Breast epithelium (tissue), 4 donors: ENCODE results near the gene MYOD1. TPM values are rescaled to one million over a fixed set of nuclear protein-coding genes. Genes with fewer than 3 reads are reported as not detected.

Experiments
- DNase-seq, 2 donors: peaks; one replicate each; pipeline ENCODE4 v3.0.0-alpha.2; 2019; ENCODE audit warnings: low spot score in 2 of 2
- H3K27ac ChIP-seq, 2 donors: fragments of 200-600 bp; sonication (generic) in 1 of 2; one replicate each; pipeline ENCODE4 v1.5.1; 2016 to 2019; ENCODE audit warnings: mild to moderate bottlenecking in 1 of 2
- H3K27me3 ChIP-seq, 2 donors: fragments of 200-600 bp; sonication (generic) in 1 of 2; one replicate each; pipeline versions ENCODE4 v1.5.1 to v1.6.0; 2017 to 2019; ENCODE audit warnings: control low read depth in 1 of 2, mild to moderate bottlenecking in 1 of 2
- H3K36me3 ChIP-seq: fragments of 200-600 bp; one replicate; pipeline ENCODE4 v1.5.1; 2019
- H3K4me1 ChIP-seq, 2 donors: fragments of 200-600 bp; sonication (generic); one replicate each; pipeline ENCODE4 v1.5.1; 2016 to 2019; ENCODE audit warnings: control low read depth in 1 of 2
- H3K4me3 ChIP-seq, 3 donors: fragments of 200-600 bp; sonication (generic); 1 replicate in 2 of 3; 2 replicates in 1 of 3; pipeline ENCODE4 v1.5.1; 2016 to 2019; ENCODE audit warnings: mild to moderate bottlenecking in 3 of 3, moderate library complexity in 2 of 3
- H3K9me3 ChIP-seq, 2 donors: fragments of 200-600 bp; sonication (generic) in 1 of 2; one replicate each; pipeline ENCODE4 v1.5.1; 2016 to 2019; ENCODE audit warnings: control low read depth in 1 of 2
- CTCF ChIP-seq, 3 donors: fragments of 450-650 bp; IDR thresholded peaks; one replicate each; pipeline ENCODE4 v1.5.1; 2016 to 2017; ENCODE audit warnings: antibody characterized with exemption in 3 of 3, mild to moderate bottlenecking in 3 of 3, moderate library complexity in 3 of 3
- POLR2A ChIP-seq: fragments of 450-650 bp; IDR thresholded peaks from one replicate; pipeline ENCODE4 v1.6.1; 2016; ENCODE audit warnings: antibody characterized with exemption, mild to moderate bottlenecking, moderate library complexity
- POLR2AphosphoS5 ChIP-seq, 3 donors: sonication (generic); formaldehyde crosslinking; IDR thresholded peaks; one replicate each; pipeline ENCODE4 v1.6.1; 2017; ENCODE audit warnings: antibody characterized with exemption in 3 of 3
- intact Hi-C: fragments of 100-400 bp; cut with DNase I; formaldehyde crosslinking; loops from one replicate; pipeline ENCODE4 v1.15.1; 2023; ENCODE audit warnings: low total_unique reads
- total RNA-seq, 3 donors: library from RNA; depleted of rRNA; stranded (reverse); fragments of >200 nt; gene quantifications; one replicate each; pipeline ENCODE4 v1.1.0, GENCODE V29; 2016

The MYOD1 gene
- total RNA-seq, 3 donors from 2014 or later = not detected

GRCh38 chr11:17764446-17765218, 45.3 kb downstream of the MYOD1 start:
- Histone ChIP-seq H3K27me3 (no peaks in the 10 kb centered on the region), H3K4me3 (no peak overlapping the region), H3K9me3 (no peaks in the 10 kb centered on the region), H3K36me3 (no peaks in the 10 kb centered on the region), H3K27ac (no peak overlapping the region), H3K4me1 (no peaks in the 10 kb centered on the region)
- intact Hi-C loops = no loop called here
- no peak for TF ChIP-seq POLR2A
- TF ChIP-seq POLR2AphosphoS5 (IDR thresholded peaks at IDR 0.05) = no peak
- no peak for TF ChIP-seq CTCF (IDR thresholded peaks at IDR 0.05)
- no peak for DNase-seq

- no peak for DNase-seq
- no peaks in the 10 kb centered on the region for H3K27me3 ChIP-seq
- no peak overlapping the region for H3K4me3 ChIP-seq
- H3K27ac ChIP-seq = no peak overlapping the region
- no peak for TF ChIP-seq CTCF (IDR thresholded peaks at IDR 0.05)
- no peak for TF ChIP-seq POLR2AphosphoS5 (IDR thresholded peaks at IDR 0.05)
- TF ChIP-seq POLR2A = no peak
- H3K4me1 ChIP-seq = no peaks in the 10 kb centered on the region
- H3K36me3 ChIP-seq = no peaks in the 10 kb centered on the region
- intact Hi-C loops = no loop called here
- no peaks in the 10 kb centered on the region for H3K9me3 ChIP-seq
These were observed 46.1 kb downstream of the MYOD1 start for GRCh38 chr11:17765356-17766072.

- Histone ChIP-seq H3K27ac (no peak overlapping the region), H3K9me3 (no peaks in the 10 kb centered on the region), H3K27me3 (no peaks in the 10 kb centered on the region), H3K4me3 (no peak overlapping the region), H3K4me1 (no peaks in the 10 kb centered on the region), H3K36me3 (no peaks in the 10 kb centered on the region)
- intact Hi-C loops = no loop called here
- TF ChIP-seq POLR2AphosphoS5 (IDR thresholded peaks at IDR 0.05) = no peak
- no peak for TF ChIP-seq POLR2A
- TF ChIP-seq CTCF (IDR thresholded peaks at IDR 0.05) = no peak
- no peak for DNase-seq
These were observed 46.6 kb downstream of the MYOD1 start for GRCh38 chr11:17766073-17766359.

- no peak for DNase-seq
- Histone ChIP-seq H3K4me1 (no peaks in the 10 kb centered on the region), H3K27me3 (no peaks in the 10 kb centered on the region), H3K9me3 (no peaks in the 10 kb centered on the region), H3K27ac (no peak overlapping the region), H3K4me3 (no peak overlapping the region), H3K36me3 (no peaks in the 10 kb centered on the region)
- intact Hi-C loops = no loop called here
- no peak for TF ChIP-seq POLR2A
- no peak for TF ChIP-seq CTCF (IDR thresholded peaks at IDR 0.05)
- TF ChIP-seq POLR2AphosphoS5 (IDR thresholded peaks at IDR 0.05) = no peak
These were observed 47.2 kb downstream of the MYOD1 start for GRCh38 chr11:17766590-17766989.

- no peaks in the 10 kb centered on the region for H3K36me3 ChIP-seq
- intact Hi-C loops = no loop called here
- no peaks in the 10 kb centered on the region for H3K4me1 ChIP-seq
- H3K9me3 ChIP-seq = no peaks in the 10 kb centered on the region
- TF ChIP-seq POLR2AphosphoS5 (IDR thresholded peaks at IDR 0.05) = no peak
- TF ChIP-seq POLR2A = no peak
- no peak for TF ChIP-seq CTCF (IDR thresholded peaks at IDR 0.05)
- no peak overlapping the region for H3K27ac ChIP-seq
- no peaks in the 10 kb centered on the region for H3K27me3 ChIP-seq
- no peak overlapping the region for H3K4me3 ChIP-seq
- DNase-seq = no peak
These were observed 48.0 kb downstream of the MYOD1 start for GRCh38 chr11:17767301-17767885.
